WI38 (cell line): ENCODE data around the gene GALE.
"Not testable (repeated sequence)": the region's sequence is repeated elsewhere in the genome, so short reads cannot be mapped to it uniquely, and the experiment has no call there.

Experiments used
- H3K4me3 ChIP-seq: 2 replicates; pipeline ENCODE4 v1.5.1; 2011; ENCODE audit warnings: low read depth, mild to moderate bottlenecking, control low read depth, low read length
- TF ChIP-seq, protein P1 (sequence below): IDR thresholded peaks from 2 replicates; pipeline ENCODE4 v1.5.1; 2012; ENCODE audit warnings: low read depth, mild to moderate bottlenecking, control low read depth, low read length

GALE gene

DNA sequence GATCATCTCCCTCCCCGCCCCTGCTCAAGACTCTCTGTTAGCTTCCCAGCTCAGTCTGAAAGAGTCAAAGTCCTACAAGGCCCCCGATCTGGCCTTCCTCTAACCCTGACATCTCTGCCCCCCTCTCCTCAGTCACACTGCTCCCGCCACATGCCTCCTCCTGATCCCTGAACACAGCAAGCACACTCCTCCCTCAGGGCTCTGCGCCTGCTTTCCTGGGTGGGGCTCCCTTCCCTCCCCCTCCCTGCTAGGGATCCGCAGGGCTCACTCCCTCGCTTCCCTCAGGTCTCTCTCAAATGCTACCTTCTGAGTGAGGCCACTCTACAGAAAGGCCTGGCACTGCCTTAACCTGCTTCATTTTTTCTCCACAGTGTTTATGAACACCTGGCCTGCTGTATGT lies 5.7 kb upstream of the GALE start:
- TF ChIP-seq, protein P1, sequence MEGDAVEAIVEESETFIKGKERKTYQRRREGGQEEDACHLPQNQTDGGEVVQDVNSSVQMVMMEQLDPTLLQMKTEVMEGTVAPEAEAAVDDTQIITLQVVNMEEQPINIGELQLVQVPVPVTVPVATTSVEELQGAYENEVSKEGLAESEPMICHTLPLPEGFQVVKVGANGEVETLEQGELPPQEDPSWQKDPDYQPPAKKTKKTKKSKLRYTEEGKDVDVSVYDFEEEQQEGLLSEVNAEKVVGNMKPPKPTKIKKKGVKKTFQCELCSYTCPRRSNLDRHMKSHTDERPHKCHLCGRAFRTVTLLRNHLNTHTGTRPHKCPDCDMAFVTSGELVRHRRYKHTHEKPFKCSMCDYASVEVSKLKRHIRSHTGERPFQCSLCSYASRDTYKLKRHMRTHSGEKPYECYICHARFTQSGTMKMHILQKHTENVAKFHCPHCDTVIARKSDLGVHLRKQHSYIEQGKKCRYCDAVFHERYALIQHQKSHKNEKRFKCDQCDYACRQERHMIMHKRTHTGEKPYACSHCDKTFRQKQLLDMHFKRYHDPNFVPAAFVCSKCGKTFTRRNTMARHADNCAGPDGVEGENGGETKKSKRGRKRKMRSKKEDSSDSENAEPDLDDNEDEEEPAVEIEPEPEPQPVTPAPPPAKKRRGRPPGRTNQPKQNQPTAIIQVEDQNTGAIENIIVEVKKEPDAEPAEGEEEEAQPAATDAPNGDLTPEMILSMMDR: no peak
- H3K4me3 ChIP-seq: no peak overlapping the region

DNA sequence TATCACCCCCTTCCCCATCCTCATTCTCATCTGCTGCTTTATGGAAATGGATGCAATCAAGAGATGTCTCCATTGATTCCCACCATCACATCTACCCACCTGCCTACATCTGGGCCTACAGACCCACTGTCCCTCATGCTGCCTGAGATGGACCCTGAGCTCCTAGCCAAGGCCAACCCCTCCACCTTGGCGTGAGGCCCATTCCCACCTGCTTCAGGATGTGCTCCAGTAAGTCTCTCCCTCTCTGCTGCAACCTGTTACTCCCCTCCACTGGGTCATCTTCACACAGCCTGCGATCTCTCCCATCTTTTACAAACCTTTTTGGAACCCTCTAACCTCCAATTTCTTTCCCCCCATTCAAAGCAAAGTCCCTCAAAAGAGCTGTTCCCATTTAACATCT lies 4.5 kb upstream of the GALE start:
- H3K4me3 ChIP-seq: no peak overlapping the region
- TF ChIP-seq, protein P1: no peak

DNA sequence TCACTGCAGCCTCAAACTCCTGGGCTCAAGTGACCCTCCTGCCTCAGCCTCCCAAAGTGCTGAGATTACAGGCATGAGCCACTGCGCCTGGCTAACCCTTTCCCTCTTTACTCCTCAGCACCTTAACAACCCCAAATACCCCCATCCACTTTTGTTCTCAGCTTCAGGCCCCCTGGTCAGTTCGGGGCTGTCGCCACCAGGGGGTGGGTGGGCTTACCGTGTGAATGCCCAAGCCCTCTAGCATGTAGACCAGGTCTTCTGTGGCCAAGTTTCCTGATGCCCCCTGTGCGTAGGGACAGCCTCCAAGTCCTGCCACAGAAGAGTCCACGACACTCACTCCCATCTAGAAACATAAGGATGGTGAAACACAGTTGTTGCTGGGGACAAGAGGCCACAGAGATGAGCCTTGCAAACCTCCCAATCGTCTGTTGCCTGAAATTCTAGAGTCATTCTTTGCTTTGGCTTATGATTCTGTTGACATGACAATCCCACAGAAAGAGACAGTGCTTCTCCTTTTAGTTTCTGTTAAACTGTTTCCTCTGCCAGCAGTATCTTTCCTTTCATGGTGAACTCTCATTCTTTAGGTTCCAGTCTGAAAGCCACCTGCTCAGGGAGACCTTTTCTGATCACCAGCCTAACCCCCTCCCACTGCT lies 3.8 kb upstream of the GALE start:
- no peak overlapping the region for H3K4me3 ChIP-seq
- TF ChIP-seq, protein P1: no peak

DNA sequence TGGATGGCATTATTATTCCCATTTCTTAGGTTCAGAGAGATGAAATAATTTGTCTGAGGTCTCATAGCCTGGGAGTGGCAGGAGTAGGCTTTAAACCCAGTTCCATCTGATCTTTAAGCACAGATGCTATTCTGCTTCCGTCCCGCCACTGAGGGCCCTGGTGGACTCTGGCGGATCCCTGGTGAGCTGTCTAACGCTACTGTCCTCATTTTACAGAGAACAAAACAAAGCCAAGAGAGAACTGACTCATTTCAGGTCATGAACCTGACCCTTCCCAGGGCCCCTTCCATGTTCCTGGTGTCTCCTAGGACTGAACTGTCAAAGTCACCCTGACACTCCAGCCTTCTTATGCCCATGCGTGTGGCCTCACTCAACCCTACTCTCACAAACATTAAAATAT lies 3.1 kb upstream of the GALE start:
- TF ChIP-seq, protein P1: no peak
- no peak overlapping the region for H3K4me3 ChIP-seq

DNA sequence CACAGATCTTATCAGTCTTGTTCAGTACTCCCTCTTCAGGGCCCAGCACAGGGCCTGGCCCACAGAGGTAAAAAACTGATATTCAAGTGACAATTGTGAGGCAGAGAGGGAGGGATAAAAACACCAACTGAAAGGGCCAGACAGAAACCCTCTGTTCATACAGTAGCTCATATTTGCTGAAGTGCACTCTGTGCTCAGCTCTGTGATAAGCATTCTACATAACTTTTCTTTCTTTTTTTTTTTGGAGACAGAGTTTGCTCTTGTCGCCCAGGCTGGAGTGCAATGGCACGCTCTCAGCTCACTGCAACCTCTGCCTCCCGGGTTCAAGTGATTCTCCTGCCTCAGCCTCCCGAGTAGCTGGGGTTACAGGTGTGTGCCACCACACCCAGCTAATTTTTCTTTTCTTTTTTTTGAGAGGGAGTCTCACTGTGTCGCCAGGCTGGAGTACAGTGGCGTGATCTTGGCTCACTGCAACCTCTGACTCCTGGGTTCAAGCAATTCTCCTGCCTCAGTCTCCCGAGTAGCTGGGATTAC lies 2.3 kb upstream of the GALE start:
- H3K4me3 ChIP-seq: not testable (repeated sequence)

DNA sequence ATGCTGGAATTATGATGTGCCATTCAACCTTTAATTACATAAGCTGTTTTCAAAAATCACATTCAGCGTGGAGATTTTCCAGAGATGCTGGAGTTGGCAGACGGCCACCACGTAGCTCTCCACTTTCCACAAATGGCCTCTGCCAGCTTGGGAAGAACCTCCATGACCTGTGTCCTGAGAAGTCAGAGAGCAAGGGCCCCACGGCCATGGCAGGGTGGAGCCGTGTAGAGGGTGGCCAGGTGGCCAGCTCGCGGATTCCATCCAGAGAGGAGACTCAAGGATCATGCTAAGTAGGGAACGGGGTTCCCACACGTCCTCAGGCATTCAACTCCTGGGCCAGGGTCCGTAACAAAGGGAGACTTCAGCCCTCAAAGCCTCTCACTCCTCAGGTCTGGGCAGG lies 1.3 kb upstream of the GALE start:
- TF ChIP-seq, protein P1: no peak
- no peak overlapping the region for H3K4me3 ChIP-seq

DNA sequence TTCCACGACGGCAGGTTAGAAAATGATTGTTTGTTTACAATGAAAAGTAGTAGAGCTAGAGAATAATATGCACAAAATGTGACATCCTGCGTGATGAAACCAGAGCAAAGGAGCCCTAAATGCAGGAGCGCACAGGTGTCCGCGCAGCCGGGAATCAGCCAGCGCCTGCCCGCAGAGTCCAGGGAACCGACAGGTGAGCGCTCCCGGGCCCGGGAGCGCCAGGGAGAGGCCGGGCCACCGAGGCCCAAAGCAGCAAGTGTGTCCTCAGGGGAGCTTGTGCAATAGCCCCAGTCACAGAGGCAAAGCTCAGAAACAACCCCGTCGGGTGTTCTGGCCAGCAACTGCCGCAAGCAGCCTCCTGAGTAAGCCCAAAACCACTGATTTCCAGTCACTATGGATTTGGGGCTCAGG lies 789 bp upstream of the GALE start:
- peak overlapping the region; percentile 79 for H3K4me3 ChIP-seq
- TF ChIP-seq, protein P1: no peak
